ENCODE data around the gene MMP14. TPM values are rescaled to one million over a fixed set of nuclear protein-coding genes. Genes with fewer than 3 reads are reported as not detected.

The MMP14 gene
- polyA plus RNA-seq, 3 donors = 0.14 to 4.6 (median 0.44) TPM

GRCh38 chr14:22798528-22798927, 37.9 kb upstream of the MMP14 start:
- Mint-ChIP-seq H3K27me3 (ENCODE audit: low read depth in 3 of 3) (peaks cover 0 to 2% (median 0%) of the 10 kb centered on the region in 3 donors), H3K9me3 (peaks cover 0 to 2% (median 0%) of the 10 kb centered on the region in 7 donors), H3K27ac (peak overlapping the region; percentile 86 to 95 (median 91)), H3K36me3 (peaks cover 68 to 85% of the 10 kb centered on the region in 2 donors), H3K4me3 (peak overlapping the region; percentile 35 to 80), H3K4me1 (peaks cover 86% of the 10 kb centered on the region)
- no peaks in the 10 kb centered on the region for H3K9me3 ChIP-seq (replicated peaks in 1 of 2; ENCODE audit: control insufficient read depth in 1 of 2, insufficient read depth in 1 of 2, low read length in 2 of 2)
- peaks cover 31 to 58% of the 10 kb centered on the region in 2 donors for H3K36me3 ChIP-seq (replicated peaks in 1 of 2; ENCODE audit: control insufficient read depth in 1 of 2, insufficient read depth in 2 of 2, low read length in 2 of 2)
- DNase-seq = peak in 2 of 3 donors; percentile 71 to 81
- peak overlapping the region; percentile 9 to 65 (median 16) for H3K4me3 ChIP-seq (replicated peaks in 1 of 3; ENCODE audit: low read depth in 2 of 3, low read length in 3 of 3)
- H3K27me3 ChIP-seq (ENCODE audit: control insufficient read depth in 2 of 2, insufficient read depth in 2 of 2, low read length in 2 of 2) = no peaks in the 10 kb centered on the region
- TF ChIP-seq CTCF (IDR thresholded peaks at IDR 0.05) = no peak
- H3K4me1 ChIP-seq (ENCODE audit: control insufficient read depth in 1 of 2, insufficient read depth in 2 of 2, low read length in 2 of 2) = peaks cover 73 to 81% of the 10 kb centered on the region in 2 donors
- no peak overlapping the region for H2AFZ ChIP-seq (ENCODE audit: insufficient read depth, low read depth, low read length, poor library complexity, severe bottlenecking)
- 0% methylated on average over 2 of the region's 2 CpGs for WGBS (ENCODE audit: insufficient coverage)
- peak overlapping the region; percentile 81 for H3K4me2 ChIP-seq (replicated peaks; ENCODE audit: extremely low read depth, low read length, poor library complexity, severe bottlenecking)
- peaks cover 96% of the 10 kb centered on the region for H3K79me2 ChIP-seq (ENCODE audit: insufficient read depth, low read length)
- H4K20me1 ChIP-seq (ENCODE audit: insufficient read depth, low read length) = peaks cover 76% of the 10 kb centered on the region
- intact Hi-C loops (cut with micrococcal nuclease) = no loop called here
- H3K27ac ChIP-seq (ENCODE audit: low read depth in 1 of 2, low read length in 2 of 2) = peak overlapping the region; percentile 60 to 82
- H3K9ac ChIP-seq (ENCODE audit: insufficient read depth, low read length, poor library complexity, severe bottlenecking) = peak overlapping the region; percentile 5

- peaks cover 86 to 95% of the 10 kb centered on the region in 2 donors for H3K4me1 ChIP-seq (ENCODE audit: control insufficient read depth in 1 of 2, insufficient read depth in 2 of 2, low read length in 2 of 2)
- H3K4me1 Mint-ChIP-seq = peaks cover 94% of the 10 kb centered on the region
Measured at GRCh38 chr14:22800346-22800745, 36.0 kb upstream of the MMP14 start.

More at GRCh38 chr14:22800346-22800745, 36.0 kb upstream of the MMP14 start:
- peaks cover 96% of the 10 kb centered on the region for H3K79me2 ChIP-seq (ENCODE audit: insufficient read depth, low read length)
- H3K27ac ChIP-seq (ENCODE audit: low read depth in 1 of 2, low read length in 2 of 2) = peak overlapping the region; percentile 44 to 75
- peaks cover 24 to 50% of the 10 kb centered on the region in 2 donors for H3K36me3 ChIP-seq (replicated peaks in 1 of 2; ENCODE audit: control insufficient read depth in 1 of 2, insufficient read depth in 2 of 2, low read length in 2 of 2)
- intact Hi-C loops (cut with micrococcal nuclease) = no loop called here
- no peaks in the 10 kb centered on the region for H3K27me3 ChIP-seq (ENCODE audit: control insufficient read depth in 2 of 2, insufficient read depth in 2 of 2, low read length in 2 of 2)
- peaks cover 84% of the 10 kb centered on the region for H4K20me1 ChIP-seq (ENCODE audit: insufficient read depth, low read length)
- no peak overlapping the region for H2AFZ ChIP-seq (ENCODE audit: insufficient read depth, low read depth, low read length, poor library complexity, severe bottlenecking)
- 68% methylated on average over 4 of the region's 10 CpGs for WGBS (ENCODE audit: insufficient coverage)
- H3K9me3 Mint-ChIP-seq = peaks cover 0 to 2% (median 0%) of the 10 kb centered on the region in 7 donors
- peaks cover 0 to 2% (median under 1%) of the 10 kb centered on the region in 3 donors for H3K27me3 Mint-ChIP-seq (ENCODE audit: low read depth in 3 of 3)
- no peak overlapping the region for H3K4me3 Mint-ChIP-seq
- peak overlapping the region; percentile 66 to 89 (median 82) for H3K27ac Mint-ChIP-seq
- no peak overlapping the region for H3K9ac ChIP-seq (ENCODE audit: insufficient read depth, low read length, poor library complexity, severe bottlenecking)
- H3K36me3 Mint-ChIP-seq = peaks cover 62 to 84% of the 10 kb centered on the region in 2 donors
- H3K4me3 ChIP-seq (replicated peaks in 1 of 3; ENCODE audit: low read depth in 2 of 3, low read length in 3 of 3) = peak overlapping the region in 1 of 3 experiments; percentile 16
- peak overlapping the region; percentile 40 for H3K4me2 ChIP-seq (replicated peaks; ENCODE audit: extremely low read depth, low read length, poor library complexity, severe bottlenecking)
- DNase-seq = peak in 2 of 3 donors; percentile 33 to 40
- no peaks in the 10 kb centered on the region for H3K9me3 ChIP-seq (replicated peaks in 1 of 2; ENCODE audit: control insufficient read depth in 1 of 2, insufficient read depth in 1 of 2, low read length in 2 of 2)
- no peak for TF ChIP-seq CTCF (IDR thresholded peaks at IDR 0.05)

Measured in CD14-positive monocyte (primary cell).